Measurements from ENCODE around the gene OSBPL2.

- no peak for TF ChIP-seq CTCF (IDR thresholded peaks at IDR 0.05)
- TF ChIP-seq POLR2AphosphoS5 (IDR thresholded peaks at IDR 0.05; ENCODE audit: low read depth, low read length): no peak
- no peak for TF ChIP-seq SIN3A (IDR thresholded peaks at IDR 0.05; ENCODE audit: borderline replicate concordance, insufficient read depth, low read depth, low read length)
Measured at GRCh38 chr20:62284448-62284847, 46.1 kb downstream of the OSBPL2 start.
